NCI-H2171 (cell line): ENCODE measurements around the gene ATRNL1.
"Not testable (repeated sequence)": the region's sequence is repeated elsewhere in the genome, so short reads cannot be mapped to it uniquely, and the experiment has no call there.

ENCODE experiments used
- DNase-seq: peaks from one replicate; lab custom pipeline; 2025; lab: John Stamatoyannopoulos, UW

The ATRNL1 gene

GRCh38 chr10:115761166-115761565 lies 668.0 kb downstream of the ATRNL1 start:
- DNase-seq: no peak

GRCh38 chr10:115762029-115762428 lies 668.9 kb downstream of the ATRNL1 start:
- DNase-seq: no peak

GRCh38 chr10:115771755-115772154 lies 678.6 kb downstream of the ATRNL1 start:
- DNase-seq: no peak

GRCh38 chr10:115772606-115773005 lies 679.4 kb downstream of the ATRNL1 start:
- no peak for DNase-seq

GRCh38 chr10:115773832-115774231 lies 680.7 kb downstream of the ATRNL1 start:
- no peak for DNase-seq

GRCh38 chr10:115774721-115775120 lies 681.6 kb downstream of the ATRNL1 start:
- no peak for DNase-seq

GRCh38 chr10:115777646-115778045 lies 684.5 kb downstream of the ATRNL1 start:
- no peak for DNase-seq

GRCh38 chr10:115790220-115790619 lies 697.1 kb downstream of the ATRNL1 start:
- no peak for DNase-seq

- no peak for DNase-seq
These were observed 702.8 kb downstream of the ATRNL1 start for GRCh38 chr10:115795964-115796363.

GRCh38 chr10:115801457-115801856 lies 708.3 kb downstream of the ATRNL1 start:
- no peak for DNase-seq

GRCh38 chr10:115801992-115802391 lies 708.8 kb downstream of the ATRNL1 start:
- no peak for DNase-seq

GRCh38 chr10:115802911-115803310 lies 709.7 kb downstream of the ATRNL1 start:
- no peak for DNase-seq

- DNase-seq: no peak
These were observed 721.4 kb downstream of the ATRNL1 start for GRCh38 chr10:115814542-115814941.

GRCh38 chr10:115818012-115818411 lies 724.8 kb downstream of the ATRNL1 start:
- no peak for DNase-seq

- no peak for DNase-seq
These were observed 733.2 kb downstream of the ATRNL1 start for GRCh38 chr10:115826396-115826795.

GRCh38 chr10:115827231-115828009 lies 734.3 kb downstream of the ATRNL1 start:
- DNase-seq: no peak

- not testable (repeated sequence) for DNase-seq
These were observed 735.0 kb downstream of the ATRNL1 start for GRCh38 chr10:115828182-115828581.

GRCh38 chr10:115829521-115830205 lies 736.5 kb downstream of the ATRNL1 start:
- DNase-seq: no peak

- DNase-seq: no peak
These were observed 737.3 kb downstream of the ATRNL1 start for GRCh38 chr10:115830265-115830970.

GRCh38 chr10:115831016-115831415 lies 737.9 kb downstream of the ATRNL1 start:
- DNase-seq: no peak

- no peak for DNase-seq
These were observed 740.0 kb downstream of the ATRNL1 start for GRCh38 chr10:115833119-115833518.

GRCh38 chr10:115844591-115844990 lies 751.4 kb downstream of the ATRNL1 start:
- no peak for DNase-seq

GRCh38 chr10:115845921-115846320 lies 752.8 kb downstream of the ATRNL1 start:
- DNase-seq: no peak
